GM21737 (cell line): ENCODE data around the gene FAM78A.
"Not testable (repeated sequence)": the region's sequence is repeated elsewhere in the genome, so short reads cannot be mapped to it uniquely, and the experiment has no call there.

Experiments
- ATAC-seq: cut with Tn5 transposase; IDR thresholded peaks from one replicate; pipeline ENCODE4 v1.9.1; 2021; ENCODE audit warnings: mild to moderate bottlenecking, moderate library complexity; ENCODE audit not compliant: unreplicated experiment

FAM78A gene

DNA sequence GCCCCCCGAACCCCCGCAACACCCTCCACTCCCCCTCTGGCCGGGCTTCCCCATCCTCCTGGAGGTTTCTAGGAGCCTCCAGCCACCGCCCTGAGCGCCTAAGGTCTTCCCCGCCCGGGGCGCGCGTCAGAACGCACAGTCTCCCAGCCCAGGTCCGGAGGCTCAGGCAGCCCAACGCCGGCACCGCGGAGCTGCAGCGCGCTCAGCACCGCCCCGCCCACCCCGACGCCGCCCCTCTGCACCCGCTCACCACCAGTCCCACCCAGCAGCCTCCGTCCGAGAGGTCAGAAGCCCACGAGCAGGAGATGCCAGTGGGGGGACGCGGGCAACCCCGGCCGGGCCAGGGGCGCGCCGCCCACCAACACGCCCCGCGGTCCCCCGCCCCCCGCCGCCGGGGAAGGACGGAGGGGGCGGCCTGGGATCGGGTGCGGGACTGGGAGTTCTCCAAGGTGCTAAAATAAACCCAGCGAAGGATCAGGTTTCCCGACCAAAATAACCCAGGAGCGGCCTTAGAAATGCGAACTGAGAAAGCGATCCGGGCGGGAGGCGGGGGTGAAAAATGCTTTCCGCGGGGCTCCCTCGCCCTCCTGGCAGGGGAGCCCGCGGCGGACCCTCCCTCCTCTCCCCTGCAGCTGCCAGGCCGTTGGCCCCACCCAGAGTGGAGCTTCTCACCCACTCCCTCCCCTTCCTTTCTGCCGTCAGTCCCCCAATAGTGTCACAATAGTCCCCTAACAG lies 6.5 kb upstream of the FAM78A start:
- no peak for ATAC-seq

DNA sequence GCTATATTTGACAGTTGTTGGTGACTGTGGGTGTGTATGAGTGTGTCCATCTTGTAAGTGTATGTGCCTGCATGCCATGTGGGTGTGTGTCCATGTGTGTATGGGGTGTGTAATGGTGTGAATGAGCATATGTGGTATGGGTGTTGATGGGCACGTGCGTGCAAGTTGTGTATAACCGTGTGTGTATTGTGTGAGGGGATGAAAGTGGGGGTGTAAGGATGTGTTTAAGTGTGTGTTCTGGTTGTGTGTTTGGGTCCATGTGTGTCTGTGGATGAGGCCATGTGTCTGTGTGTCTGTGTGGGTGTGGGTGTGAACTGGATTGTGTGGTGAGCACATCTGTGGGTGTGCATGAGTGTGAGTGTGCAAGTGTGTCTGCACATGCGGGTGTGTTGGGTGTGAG lies 5.9 kb upstream of the FAM78A start:
- ATAC-seq, result no peak

DNA sequence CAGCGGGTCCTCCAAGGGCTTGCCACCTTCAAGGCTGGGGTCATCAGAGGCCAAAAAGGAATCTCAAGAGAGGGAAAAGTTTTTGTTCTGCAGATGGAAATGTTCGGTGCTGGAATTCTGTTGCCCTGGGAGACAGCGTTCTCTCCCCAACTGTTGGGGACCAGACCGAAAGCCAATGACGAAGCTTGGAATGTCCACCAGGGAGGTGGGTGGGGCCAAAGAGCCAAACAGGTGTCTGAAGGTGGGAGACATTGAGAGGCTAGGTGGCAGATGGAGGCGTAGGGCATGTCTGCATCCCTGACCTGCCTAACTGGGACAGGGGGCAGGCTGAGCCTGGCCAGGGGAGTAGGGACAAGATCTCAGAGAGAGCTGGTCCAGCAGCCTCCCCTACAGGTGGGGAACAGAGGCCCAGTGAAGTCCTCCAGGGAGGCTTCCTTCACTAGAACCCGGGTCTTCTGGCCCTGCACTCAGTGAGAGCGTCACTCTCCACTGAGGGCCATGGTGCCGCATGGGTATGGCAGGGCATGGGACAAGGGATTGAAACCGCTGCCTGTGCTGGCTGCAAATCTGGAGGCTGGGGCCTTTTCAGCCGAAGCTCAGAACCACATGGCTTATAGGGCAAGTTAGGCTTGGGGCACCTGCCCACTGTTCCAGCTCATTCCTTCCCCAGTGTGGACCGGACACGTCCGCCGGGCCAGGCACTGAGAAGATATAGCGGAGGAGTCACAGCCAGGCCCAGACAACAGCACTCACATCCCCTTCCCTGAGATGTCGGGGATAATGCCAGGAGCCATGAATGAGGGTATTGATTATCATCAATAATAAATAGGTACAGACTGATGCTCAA lies 5.0 kb upstream of the FAM78A start:
- ATAC-seq, result no peak

DNA sequence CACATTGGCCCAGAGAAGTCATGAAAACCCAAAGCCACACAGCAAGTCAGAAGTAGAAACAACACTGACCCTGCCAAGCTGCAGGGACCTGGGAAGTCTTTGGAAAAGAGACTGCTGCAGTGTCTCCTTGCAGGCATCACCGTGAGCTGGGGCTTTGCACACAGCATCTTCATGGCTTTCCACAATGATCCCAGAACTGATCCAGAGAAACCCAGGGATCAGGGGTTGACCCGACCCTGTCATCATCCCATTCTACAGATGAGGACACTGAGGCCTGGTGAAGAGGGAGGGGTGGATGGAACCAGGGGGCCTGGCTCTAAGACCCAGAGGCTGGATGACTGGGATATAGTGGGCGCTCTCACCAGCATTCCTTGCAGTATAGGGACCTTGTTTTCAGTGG lies 4.3 kb upstream of the FAM78A start:
- ATAC-seq, result no peak

DNA sequence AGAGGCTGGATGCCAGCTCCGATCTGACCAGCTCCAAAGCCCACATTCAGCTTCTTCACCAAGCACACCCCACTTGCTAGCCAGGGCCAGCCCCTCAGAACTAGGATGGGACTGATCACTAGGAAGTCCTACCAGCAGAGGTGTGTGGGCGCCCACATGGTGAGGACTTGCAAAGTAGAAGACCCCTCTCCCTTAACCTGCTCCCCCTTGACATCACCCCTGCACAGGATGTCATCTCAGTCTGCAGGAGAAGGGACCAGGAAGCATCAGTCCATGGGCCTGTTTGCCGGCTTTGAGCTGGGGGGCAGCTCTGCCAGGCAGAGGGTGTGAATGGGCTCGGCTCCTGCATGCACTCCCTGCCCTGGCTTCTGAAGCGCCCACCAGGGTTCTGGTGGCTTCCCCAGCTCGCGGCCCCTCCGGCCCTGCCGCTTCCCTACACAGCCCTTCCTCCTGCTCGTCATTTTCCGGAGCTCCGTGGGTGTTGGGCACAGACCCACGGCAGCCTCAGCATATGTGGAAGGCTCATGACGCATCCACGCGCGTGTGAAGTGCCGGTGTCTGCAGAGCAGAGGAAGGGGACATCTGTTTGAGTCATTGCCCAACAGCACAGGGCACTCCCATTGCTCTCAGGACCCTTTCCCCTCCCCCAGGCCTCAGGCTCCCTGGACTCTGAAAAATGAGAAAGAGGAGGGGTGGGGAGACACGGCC lies 3.7 kb upstream of the FAM78A start:
- no peak for ATAC-seq

DNA sequence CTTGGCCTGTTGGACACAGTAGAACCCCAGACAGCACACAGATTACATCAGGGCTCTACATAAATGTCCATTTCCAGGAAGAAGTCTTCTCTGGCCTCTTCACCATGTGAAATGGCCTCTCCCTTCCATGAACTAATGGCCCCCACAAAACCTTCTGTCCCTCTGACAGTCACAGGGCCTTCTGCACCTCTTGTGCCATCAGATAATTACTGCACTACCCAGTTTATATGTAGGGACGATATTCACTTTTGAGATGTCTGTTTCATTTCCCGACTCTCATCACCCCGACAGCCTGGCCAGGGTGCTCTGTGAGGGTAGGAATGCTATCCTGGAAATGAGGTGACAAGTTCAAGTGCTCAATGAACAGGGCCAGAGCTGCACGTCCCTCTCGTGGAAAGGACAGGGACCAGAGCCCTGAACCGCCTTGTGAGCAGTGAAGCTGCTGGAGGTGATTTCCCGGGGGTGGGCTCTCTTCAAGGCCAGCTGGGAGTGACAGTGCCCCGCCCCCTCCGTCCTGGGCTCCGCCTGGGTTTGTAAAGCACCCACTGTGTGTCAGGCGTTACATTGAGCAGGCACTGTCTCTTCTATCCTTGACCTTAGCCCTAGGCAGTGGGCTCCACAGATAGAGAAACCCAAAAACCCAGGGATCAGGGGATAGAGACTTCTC lies 3.0 kb upstream of the FAM78A start:
- ATAC-seq, result no peak

DNA sequence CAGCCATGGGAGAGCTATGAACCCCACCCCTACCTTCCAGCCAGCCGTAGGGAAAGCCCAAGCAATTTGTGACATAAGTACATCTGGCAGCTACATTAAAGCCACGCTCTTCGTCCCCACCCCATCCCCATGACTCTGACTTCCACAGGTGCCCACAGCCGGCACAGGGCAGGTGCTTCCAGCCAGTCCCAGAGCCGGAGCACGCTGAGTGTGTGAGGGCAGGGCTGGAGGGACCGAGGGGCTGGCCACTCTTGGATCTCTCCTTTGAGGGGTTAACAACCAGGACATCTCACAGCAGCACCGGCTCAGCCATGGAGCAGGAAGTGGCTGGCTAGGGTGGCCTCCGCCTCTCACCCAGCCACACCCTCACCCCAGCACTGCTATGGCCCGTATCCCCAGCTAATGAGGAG lies 2.4 kb upstream of the FAM78A start:
- no peak for ATAC-seq

DNA sequence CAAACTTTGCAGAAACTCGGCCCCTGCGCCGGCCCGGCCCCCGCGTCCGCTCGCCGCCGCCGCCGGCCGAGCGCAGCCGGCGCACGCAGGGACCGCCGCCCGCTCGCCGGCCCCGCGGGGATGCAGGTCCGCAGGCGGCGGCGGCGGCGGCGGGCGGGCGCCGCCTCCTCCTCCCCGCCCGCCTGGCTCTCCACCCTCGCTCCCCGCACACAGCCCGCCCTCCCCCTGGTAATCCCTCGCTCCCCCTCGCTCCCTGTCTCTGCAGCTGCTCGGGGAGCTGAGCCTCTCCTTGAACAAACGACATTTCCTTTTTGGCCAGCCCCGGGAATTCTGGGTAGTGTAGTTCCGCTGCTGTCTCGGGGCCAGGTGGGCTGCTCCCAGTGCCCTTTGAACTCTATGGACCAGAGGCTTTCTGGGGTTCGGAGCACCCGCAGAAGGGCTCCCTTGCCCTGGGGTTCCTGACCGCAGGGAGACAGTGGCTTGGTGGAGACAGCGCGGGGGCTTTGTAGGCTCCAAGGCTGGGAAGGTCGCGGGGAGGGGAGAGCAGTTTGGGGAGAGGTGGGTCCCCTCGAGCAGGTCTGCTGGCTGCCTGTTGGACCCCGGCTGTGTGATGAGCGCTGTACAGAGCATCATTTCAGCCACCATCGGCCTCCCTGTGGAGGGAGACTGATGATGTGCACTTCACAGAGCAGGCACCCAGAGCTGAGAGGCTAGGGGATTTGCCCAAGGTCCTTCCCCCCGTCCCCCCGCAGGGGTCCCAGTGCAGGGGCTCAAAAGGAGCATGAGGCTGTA lies 1.8 kb upstream of the FAM78A start:
- ATAC-seq, result peak; percentile 26

DNA sequence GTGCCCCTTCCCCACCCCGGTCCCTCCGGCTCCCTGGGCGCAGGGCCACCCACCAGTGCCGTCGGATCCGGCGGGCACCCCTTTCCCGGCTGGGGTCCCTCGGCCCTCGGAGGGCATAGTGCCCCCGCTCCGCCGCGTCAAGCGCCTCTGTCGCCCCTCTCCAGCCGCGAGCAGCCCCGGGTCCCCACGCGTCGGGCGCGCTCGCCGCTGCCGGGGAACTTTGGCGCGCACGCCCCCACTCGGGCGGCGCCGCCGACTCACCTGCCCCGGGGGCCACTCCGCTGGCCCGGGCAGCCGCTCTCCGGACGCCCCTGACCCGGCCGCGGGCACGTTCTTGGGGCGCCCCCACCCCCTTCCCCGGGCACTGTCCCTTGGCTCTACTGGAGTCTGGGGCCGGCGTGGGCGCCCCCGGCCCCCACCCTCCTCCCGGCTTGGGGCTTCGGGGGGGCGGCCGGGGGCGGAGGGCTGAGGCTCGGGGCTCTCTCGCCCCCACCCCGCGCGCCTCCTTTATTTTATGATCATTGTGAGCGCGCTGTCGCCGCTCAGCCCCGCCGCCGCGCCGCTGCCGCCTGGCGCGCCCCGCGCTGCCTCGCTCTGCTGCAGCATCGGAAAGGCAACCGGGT lies 1.1 kb upstream of the FAM78A start:
- ATAC-seq, result peak; percentile 19

DNA sequence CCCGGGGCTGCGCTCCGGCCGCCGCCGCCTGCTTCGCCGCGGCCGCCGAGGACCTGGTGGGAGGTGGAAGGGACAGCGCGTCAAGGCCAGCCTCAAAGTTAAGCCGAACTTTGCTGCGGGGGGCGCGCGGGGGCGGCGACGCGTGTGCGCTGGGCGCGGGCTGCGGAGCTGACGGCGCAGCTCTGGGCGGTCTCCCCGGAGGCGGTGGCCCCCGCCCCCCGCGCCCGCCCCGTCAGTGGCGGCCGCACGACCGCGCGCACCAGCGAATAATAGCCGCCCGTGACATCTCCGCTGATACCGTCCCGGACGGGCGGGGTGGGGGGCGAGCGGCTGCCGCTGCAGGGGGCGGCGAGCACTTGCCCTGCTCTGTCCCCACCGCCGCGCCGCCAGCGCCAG lies 579 bp upstream of the FAM78A start:
- ATAC-seq, result peak; percentile 11

DNA sequence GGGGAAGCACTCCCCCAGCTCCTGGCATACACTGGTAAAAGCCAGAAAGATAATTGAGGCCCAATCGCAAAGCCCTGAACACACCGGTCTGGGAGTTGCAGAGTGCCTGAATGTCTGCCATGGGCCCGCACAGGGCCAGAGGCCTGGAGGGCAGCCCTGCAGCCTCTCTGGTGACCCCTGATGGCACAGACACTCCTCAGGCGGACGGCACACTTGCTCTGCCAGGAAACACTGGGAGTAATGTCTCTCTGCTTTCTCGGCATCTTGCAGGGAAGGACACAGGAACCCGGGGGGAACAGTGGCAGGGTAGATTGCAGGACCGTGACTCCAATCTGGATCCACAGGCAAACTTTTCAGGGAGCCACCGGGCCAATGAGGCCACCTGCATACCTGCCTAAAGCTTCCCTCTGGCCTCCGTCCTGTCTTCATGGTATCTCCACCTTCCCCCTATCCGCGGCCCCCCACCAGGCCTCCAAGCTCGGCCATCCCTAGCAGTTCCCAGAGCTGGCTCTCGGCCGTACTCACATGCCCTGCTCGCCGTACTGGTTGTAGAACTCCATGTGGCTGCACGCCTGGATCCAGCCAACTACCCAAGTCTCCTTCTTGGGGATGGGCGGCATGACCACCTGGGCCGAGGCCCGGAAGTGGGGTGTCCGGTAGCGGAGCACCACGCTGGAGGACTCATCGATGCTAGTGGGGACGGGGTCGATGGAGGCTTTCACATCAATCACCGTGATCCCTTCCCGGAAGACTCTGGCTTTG lies 797 bp downstream of the FAM78A start:
- ATAC-seq, result no peak

DNA sequence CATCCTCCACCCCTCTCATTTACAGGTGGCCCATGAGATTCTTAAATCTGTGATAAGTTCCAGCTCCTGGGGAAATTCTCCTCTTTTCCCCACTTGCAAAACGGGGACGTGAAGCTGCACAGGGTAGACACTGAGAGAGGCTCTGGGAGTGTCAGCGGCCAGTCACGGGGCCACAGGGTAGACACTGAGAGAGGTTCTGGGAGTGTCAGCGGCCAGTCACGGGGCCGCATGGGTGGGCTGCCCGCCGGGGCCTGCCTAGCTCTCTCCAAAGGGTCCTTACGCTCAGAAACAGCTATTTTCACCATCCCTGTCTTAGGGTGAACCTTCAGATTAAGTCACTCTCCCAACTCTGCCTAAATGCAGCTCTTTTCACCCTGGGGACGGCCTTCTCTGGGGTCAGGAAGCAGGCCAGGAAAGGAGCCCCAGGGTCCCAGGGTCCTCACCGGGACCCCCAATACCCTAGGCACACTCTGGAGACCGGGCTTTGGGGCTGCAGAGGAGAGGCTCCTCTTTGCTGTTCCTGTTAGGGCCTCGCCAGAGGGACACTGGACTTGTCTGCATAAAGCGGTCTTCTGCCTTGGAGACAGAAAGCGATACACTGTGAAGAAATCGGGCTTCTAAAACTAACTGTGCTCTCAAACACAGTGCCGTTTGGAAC lies 1.5 kb downstream of the FAM78A start:
- ATAC-seq, result no peak

DNA sequence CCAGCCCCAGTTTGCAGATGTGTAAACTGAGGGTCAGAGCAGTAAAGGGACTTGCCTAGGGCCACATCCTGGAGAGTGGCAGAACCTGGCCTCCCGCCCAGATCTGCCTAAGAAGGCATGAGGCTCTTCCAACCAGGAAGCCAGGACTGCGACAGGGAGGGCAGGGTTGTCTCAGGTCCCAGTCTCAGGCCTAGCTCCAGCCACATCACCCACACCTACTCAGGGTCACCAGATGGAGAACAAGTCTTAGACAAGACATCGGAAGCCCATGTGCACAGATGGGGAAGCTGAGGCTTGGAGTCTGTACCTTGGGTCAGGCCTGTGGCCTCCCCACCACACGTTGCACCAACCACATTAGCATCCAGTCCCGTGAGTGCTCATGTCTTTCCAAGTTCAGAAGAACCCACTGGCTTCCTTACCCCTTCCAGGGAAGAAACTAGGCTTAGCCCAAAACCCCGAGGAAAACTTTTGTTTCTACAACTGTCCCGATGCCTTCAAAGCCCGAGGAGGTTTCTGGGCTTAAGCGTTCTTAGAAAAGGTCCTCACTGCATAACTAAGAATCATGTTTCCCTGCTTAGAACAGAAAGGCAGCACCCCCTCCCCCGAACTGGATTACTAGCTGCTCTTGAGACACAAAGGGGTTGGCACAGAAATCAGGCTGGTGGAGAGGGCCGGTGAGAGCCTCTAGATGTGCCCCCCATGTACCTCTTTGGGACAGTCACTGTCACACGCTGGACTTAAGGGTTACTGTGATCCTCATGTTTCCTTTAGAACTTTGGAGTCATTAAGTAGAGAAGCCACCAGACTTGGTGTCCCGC lies 2.2 kb downstream of the FAM78A start:
- no peak for ATAC-seq

DNA sequence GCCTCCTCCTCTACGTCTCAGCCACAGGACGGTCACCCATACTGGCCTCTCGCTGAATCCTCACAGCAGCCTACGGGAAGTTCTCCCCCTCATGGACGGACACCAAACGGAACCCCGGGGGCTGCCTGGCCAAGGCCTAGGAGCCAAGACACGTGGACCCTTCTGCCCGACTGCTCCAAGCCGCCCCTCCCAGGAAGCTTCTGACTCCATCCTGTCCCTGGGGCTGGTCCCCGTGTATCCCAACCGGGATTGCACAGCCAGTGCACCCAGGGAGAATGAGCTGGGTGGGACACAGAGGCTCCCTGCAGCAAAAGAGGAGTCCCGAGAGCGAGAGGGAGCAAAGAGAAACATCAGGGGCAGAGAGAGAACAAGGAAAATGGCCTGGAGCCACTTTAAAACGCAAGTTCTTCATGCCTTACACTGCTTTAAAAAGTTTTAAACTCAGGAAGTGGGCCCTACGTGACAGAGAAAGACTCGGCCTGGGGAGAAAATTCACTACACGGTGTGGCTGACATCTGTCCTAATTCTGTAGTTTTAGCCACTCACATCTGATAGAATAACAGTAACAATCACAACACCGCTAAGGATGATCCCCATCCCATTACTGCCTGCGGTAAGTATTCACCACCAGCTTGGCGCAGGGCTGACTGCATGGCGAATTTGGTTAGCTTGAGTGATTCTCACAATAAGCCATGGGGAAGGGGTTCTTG lies 3.0 kb downstream of the FAM78A start:
- ATAC-seq, result no peak

DNA sequence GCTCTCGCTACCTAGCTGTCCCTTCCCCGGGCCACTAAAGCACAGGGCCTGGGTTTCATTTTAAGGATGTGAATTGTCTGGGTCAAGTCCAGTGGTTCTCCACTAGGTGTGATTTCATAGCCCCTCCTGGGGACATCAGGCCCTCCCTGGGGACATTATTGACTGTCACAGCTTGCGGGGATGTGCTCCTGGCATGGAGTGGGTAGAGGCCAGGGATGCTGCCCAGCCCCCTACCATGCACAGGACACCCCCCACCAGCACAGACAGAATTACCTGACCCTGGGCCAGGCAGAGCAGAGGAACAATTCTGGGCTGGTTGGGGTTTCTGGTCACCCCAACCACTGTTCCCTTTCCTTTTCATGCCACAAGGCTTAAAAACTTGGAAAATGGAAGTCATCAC lies 4.1 kb downstream of the FAM78A start:
- ATAC-seq, result no peak

DNA sequence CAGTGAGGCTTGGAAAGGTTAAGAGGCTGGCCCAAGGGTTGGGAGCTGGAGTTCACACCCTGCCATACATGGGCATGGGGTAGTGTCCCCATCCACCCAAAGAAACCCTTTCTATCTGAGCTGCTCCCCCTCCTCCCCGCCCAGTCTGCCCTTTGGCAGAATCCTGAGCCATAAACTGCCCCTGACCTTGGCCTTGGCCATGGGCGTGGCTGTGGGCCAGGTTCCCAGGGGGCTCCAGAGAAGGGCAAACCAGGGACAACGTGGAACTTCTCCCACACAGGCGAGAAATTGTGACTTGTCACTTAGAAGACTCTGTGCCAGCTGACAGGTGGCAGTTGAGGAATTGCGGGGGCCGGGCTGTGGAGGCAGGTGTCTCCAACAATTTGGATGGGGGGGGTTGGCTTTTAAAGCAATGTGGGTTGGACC lies 4.8 kb downstream of the FAM78A start:
- no peak for ATAC-seq

DNA sequence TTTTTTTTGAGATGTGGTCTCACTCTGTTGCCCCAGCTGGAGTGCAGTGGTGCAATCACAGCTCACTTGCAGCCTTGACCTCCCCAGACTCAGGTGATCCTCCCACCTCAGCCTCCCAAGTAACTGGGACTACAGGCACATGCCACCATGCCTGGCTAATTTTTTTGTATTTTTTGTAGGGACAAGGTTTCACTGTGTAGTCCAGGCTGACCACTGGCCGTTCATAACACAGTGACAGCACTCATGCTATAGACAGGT lies 5.4 kb downstream of the FAM78A start:
- not testable (repeated sequence) for ATAC-seq
